Iris pigment epithelial cell (primary cell): ENCODE results near the gene BORCS5.
"Not testable (repeated sequence)": the region's sequence is repeated elsewhere in the genome, so short reads cannot be mapped to it uniquely, and the experiment has no call there.

Experiments
- DNase-seq: peaks from one replicate; pipeline ENCODE4 v3.0.0-alpha.2; 2011; ENCODE audit warnings: low read depth

Gene BORCS5

GRCh38 chr12:12356896-12357718 lies at the start of gene BORCS5:
Gene BORCS5, plus strand, starts transcription at chr12:12357078. Its CDS starts 374 bp downstream, at chr12:12357452.
- DNase-seq, result peak; percentile 92

- DNase-seq, result not testable (repeated sequence)
Measured at GRCh38 chr12:12310695-12311094, 46.2 kb upstream of the BORCS5 start.

- no peak for DNase-seq
Measured at GRCh38 chr12:12315838-12316237, 41.0 kb upstream of the BORCS5 start.

DNA sequence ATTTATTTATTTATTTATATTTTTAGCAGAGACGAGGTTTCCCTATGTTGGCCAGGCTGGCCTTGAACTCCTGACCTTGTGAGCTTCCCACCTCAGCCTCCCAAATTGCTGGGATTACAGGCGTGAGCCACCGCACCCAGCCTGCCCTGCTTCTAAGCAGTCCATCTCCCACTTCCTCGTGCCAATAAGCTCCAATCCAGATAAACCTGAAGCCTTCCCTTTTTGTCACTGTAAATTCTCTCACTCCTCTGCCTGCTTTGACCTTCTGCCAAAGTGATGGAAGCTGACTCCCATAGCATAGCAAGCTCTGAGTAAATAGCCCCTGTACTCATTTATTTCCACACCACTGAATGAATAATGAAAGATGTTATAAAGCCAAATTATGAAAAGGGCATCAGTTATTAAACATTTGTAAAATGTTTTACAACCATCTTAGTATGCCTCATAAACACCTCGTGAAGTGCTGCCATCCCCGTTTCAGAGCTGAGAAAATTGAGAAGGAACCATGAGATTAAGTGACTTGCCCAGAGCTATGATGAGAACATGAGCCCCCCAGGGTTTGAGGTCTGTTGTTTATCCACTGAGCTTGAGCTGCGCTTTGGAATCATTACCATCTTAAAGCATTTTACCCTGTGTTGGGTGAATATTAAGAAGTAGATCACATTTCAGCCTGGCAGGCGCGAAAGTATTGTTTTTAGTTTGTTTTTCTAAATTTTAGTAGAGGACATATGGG lies 37.3 kb upstream of the BORCS5 start:
- peak; percentile 29 for DNase-seq

GRCh38 chr12:12323118-12323517 lies 33.8 kb upstream of the BORCS5 start:
- DNase-seq, result no peak

- no peak for DNase-seq
Measured at GRCh38 chr12:12323591-12323990, 33.3 kb upstream of the BORCS5 start.

DNA sequence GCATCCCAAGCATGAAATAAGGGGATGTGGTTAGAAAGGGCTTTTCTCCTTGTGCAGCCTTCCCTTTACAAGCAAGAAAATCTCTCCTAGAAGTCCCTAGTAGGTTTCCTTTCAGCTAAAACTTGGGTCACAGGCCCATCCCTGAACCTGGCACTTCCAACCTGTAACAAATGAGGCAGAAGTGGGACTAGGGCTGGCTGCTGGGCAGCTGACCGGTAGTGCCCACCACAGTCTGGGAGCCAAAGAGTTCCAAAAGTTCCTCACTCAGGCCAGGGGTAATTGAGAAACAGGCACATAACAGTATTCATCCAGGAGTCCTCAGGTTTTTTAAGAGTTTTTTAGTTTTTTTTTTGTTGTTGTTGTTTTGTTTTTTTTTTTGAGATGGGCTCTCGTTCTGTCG lies 30.6 kb upstream of the BORCS5 start:
- DNase-seq, result no peak

DNA sequence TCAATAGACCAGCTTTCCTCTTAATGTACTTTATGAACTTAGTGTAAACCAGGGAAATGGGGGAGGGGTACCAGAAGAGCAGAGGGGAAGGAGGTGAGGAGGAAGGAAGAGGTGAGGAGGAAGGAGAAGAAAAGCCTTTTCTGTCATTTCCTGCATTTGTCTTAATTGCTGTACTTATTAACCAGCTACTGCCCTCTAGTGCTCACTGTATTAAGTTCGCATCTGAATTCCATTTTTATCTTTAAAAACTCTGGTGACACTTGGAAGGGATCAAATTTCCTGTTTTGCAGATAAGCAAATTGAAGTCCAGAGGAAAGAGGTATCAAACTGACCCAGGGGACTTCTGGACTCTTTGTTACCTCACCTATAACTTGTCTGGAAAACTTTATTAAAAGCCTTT lies 29.1 kb upstream of the BORCS5 start:
- DNase-seq, result peak; percentile 63

- DNase-seq, result no peak
Measured at GRCh38 chr12:12331244-12331771, 25.6 kb upstream of the BORCS5 start.

- DNase-seq, result no peak
Measured at GRCh38 chr12:12331896-12332295, 25.0 kb upstream of the BORCS5 start.

GRCh38 chr12:12333407-12334366 lies 23.2 kb upstream of the BORCS5 start:
- DNase-seq, result peak; percentile 62

DNA sequence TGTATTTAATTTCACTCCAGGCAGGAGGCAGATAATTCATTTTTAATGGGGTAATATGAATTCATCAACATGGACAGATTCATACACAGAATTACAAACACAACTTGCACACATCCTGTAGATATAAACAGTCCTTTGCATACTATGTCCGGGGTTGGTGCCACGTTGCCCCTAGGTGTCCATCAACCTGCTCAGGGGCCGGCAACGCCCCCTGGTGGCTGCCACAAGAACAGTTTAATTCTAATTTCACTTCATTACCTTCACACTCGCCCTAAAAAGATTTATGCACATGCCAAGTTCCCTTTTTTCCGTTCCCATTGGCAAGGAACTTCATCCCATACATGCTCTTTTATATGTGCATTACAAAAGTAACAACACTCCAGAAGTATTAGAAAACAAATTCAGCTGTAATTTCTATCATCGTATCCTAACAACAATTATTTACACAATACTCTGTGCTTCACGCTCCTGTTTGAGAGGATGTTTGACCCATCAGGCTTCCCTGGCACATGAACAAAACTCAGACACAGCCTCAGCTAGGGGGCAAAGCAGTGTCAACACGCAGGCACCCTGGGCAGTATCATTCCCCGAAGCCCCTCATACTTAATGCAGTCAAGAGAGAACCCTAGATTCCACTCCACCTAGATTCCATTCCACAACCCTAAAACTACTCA lies 22.4 kb upstream of the BORCS5 start:
- peak; percentile 48 for DNase-seq

DNA sequence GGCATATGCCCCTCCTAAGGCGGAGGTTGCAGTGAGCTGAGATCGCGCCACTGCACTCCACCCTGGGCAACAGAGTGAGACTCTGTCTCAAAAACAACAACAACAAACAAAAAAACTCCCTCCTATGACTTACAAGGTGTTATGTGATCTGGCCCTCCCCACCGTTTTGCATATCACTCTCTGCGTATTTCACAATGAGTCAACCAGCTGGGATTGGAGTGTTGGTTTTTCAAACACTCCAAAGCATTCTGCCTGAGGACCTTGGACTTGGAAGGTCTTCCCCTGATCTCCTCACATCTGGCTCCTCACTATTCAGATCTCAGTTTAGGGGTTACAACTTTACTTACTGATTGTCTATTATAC lies 20.8 kb upstream of the BORCS5 start:
- peak; percentile 78 for DNase-seq

- no peak for DNase-seq
Measured at GRCh38 chr12:12336511-12336910, 20.4 kb upstream of the BORCS5 start.

DNA sequence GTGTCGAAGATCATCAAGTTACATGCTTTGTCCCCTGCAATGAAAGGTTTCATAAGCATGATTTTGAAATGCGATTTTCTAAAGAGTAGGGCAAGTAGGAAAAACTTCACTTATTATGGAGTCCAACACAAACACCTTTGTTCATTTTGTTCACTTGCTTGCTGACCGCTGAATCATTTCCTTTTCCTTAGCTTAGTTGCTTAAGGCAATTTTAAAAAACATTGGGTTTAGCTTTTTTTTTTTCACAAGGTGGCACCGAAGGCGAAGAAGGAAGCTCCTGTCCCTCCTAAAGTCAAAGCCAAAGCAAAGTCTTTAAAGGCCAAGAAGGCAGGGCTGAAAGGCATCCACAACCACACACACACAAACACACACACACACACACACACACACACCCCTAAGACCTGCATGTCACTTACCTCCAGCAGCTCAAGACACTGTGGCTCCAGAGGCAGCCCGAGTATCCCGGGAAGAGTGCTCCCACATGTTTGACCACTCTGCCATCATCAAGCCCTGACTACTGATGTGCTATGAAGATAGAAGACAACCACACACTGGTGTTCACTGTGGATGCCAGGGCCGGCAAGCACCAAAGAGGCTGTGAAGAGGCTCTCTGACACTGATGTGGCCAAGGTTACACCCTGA lies 18.2 kb upstream of the BORCS5 start:
- peak; percentile 71 for DNase-seq

DNA sequence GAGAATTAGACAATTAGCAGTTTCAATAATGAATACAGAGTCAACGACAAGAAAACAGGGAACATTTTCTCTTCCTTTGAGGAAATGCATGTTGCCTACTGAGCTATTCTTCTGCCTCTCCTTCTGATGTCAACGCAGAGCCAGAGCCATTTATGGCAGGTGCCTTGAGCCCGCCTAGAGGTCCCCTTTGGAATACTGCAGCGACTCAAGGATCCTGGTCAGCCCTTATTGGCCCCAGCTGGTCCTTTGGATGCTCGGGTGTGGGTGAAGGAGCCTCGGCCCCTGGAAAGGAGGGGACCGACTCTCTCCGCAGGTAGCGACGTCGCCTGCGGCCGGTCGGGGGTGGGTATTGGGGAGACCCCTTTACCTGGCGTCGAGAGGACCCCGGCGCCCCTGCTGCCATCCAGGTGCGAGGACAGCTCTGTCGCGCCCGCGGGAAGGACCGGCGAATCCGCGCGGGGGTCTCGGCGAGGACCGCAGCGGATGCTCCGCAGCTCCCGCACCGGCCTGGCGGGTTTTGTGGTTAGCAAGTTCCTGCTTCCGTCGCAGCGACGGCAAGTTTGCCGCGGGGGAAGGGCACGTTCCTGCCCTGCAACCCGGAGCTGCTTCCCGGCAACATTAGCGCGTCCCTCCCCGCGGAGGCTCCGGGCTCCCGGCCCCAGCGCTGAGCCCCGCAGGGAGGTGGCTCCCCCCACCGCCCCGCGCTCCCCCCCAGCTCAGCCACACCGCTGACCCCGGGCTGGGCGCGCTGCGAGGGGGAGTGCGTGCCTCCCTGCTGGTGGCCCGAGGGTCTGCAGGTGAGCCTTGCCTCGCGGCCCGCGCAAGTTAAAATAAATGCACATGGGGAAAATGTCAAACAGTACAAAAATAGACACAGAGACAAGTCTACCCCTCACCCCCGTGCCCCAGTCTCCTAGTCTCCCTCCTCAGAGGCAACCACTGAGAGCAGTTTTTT lies 6.9 kb upstream of the BORCS5 start, which contains the start of gene MANSC1:
Gene MANSC1, minus strand, starts transcription at position 532 of the 955 bp plus-strand sequence. CDS start 6,928 bp downstream, outside the sequence.
- no peak for DNase-seq

GRCh38 chr12:12350868-12351463 lies 5.9 kb upstream of the BORCS5 start:
- no peak for DNase-seq

- DNase-seq, result not testable (repeated sequence)
Measured at GRCh38 chr12:12351468-12352185, 5.3 kb upstream of the BORCS5 start.
